Uterus (tissue), 2 donors: ENCODE results near the gene TMEM201.

Source experiments
- CTCF ChIP-seq, 4 experiments: fragments of 200-600 bp in 2 of 4; fragments of 450-650 bp in 2 of 4; sonication (generic) in 2 of 4; IDR thresholded peaks; one replicate each; pipeline ENCODE4 v1.5.1; 2016 to 2019; ENCODE audit warnings: antibody characterized with exemption in 4 of 4, mild to moderate bottlenecking in 2 of 4, moderate library complexity in 1 of 4
- POLR2A ChIP-seq, 2 donors: fragments of 450-650 bp; IDR thresholded peaks; one replicate each; pipeline ENCODE4 v1.6.1; 2016; ENCODE audit warnings: antibody characterized with exemption in 2 of 2, mild to moderate bottlenecking in 1 of 2, moderate library complexity in 1 of 2

GRCh38 chr1:9652379-9653209 lies 63.9 kb downstream of the TMEM201 start:
- TF ChIP-seq CTCF (IDR thresholded peaks at IDR 0.05): no peak
- no peak for TF ChIP-seq POLR2A (IDR thresholded peaks at IDR 0.05)
